MCF 10A (cell line): ENCODE measurements around the gene LYAR. TPM values are rescaled to one million over a fixed set of nuclear protein-coding genes. Genes with fewer than 3 reads are reported as not detected.

Experiments
- BruUV-seq: library from RNA; stranded (reverse); fragments of 400-500 nt; replicated peaks from 2 replicates; lab custom pipeline; 2021; lab: Mats Ljungman, UMichigan
- CTCF ChIA-PET: fragments of 300-600 bp; sonication (Branson Sonifier 250); formaldehyde crosslinking; extraction: SDS; loops from one replicate; lab custom pipeline; 2021; ENCODE audit warnings: antibody characterized with exemption, inconsistent platforms; lab: Yijun Ruan, JAX
- POLR2A ChIA-PET: fragments of 300-600, 350-650 bp; sonication (Branson Sonifier 250); formaldehyde crosslinking; extraction: SDS; loops from one replicate; lab custom pipeline; 2020; ENCODE audit warnings: antibody characterized with exemption, inconsistent platforms; lab: Yijun Ruan, JAX
- DNase-seq: peaks from one replicate; pipeline ENCODE4 v3.0.0-alpha.2; 2018; ENCODE audit not compliant: unreplicated experiment
- H3K27ac Mint-ChIP-seq: one replicate; pipeline ENCODE4 v1.8.0; 2022; ENCODE audit warnings: mild to moderate bottlenecking, low read depth, mixed read lengths; ENCODE audit not compliant: unreplicated experiment
- H3K27me3 Mint-ChIP-seq: one replicate; pipeline ENCODE4 v1.8.0; 2022; ENCODE audit warnings: mixed read lengths; ENCODE audit not compliant: insufficient read depth, unreplicated experiment
- H3K36me3 Mint-ChIP-seq: one replicate; pipeline ENCODE4 v1.8.0; 2022; ENCODE audit warnings: mild to moderate bottlenecking, moderate library complexity, mixed read lengths; ENCODE audit not compliant: insufficient read depth, unreplicated experiment
- H3K4me1 Mint-ChIP-seq: one replicate; pipeline ENCODE4 v1.8.0; 2022; ENCODE audit warnings: mixed read lengths; ENCODE audit not compliant: insufficient read depth, unreplicated experiment
- H3K4me3 Mint-ChIP-seq: one replicate; pipeline ENCODE4 v1.8.0; 2022; ENCODE audit warnings: mild to moderate bottlenecking, moderate library complexity, mixed read lengths; ENCODE audit not compliant: unreplicated experiment
- H3K9me3 Mint-ChIP-seq: one replicate; pipeline ENCODE4 v1.8.0; 2022; ENCODE audit warnings: mixed read lengths; ENCODE audit not compliant: unreplicated experiment
- CTCF ChIP-seq: fragments of 200-600 bp; IDR thresholded peaks from one replicate; pipeline ENCODE4 v1.8.0; 2022; ENCODE audit warnings: antibody characterized with exemption, mild to moderate bottlenecking; ENCODE audit not compliant: unreplicated experiment
- intact Hi-C: fragments of 100-400 bp; cut with micrococcal nuclease; formaldehyde crosslinking; loops from 2 replicates; pipeline ENCODE4 v1.14.1; 2022
- total RNA-seq: library from RNA; stranded (reverse); gene quantifications from 2 replicates; pipeline ENCODE4 v1.2.3, GENCODE V29; 2022

Gene LYAR
- total RNA-seq, 1 experiment from 2014 or later = 79.6 TPM

GRCh38 chr4:4326166-4326565 lies 36.2 kb upstream of the LYAR start:
- no peaks in the 10 kb centered on the region for H3K9me3 Mint-ChIP-seq
- intact Hi-C loops = no loop called here

GRCh38 chr4:4325321-4325720 lies 35.4 kb upstream of the LYAR start:
- Mint-ChIP-seq H3K36me3 (peaks cover 7% of the 10 kb centered on the region), H3K27me3 (no peaks in the 10 kb centered on the region), H3K9me3 (no peaks in the 10 kb centered on the region), H3K4me1 (no peaks in the 10 kb centered on the region), H3K4me3 (no peak overlapping the region), H3K27ac (no peak overlapping the region)
- ChIA-PET CTCF (interaction anchor here (0.7 to 1.0 kb wide), 2 partner anchors 8 to 73 kb away, joined by 3 read pairs; no protein-coding TSS in a partner anchor), POLR2A (no interaction called here)
- intact Hi-C loops = no loop called here
- no TSS peak for BruUV-seq
- DNase-seq = no peak
- no peak for TF ChIP-seq CTCF

More at GRCh38 chr4:4326166-4326565, 36.2 kb upstream of the LYAR start:
- ChIA-PET CTCF (no interaction called here), POLR2A (no interaction called here)
- Mint-ChIP-seq H3K4me3 (no peak overlapping the region), H3K36me3 (peaks cover 2% of the 10 kb centered on the region), H3K27ac (no peak overlapping the region), H3K27me3 (no peaks in the 10 kb centered on the region), H3K4me1 (no peaks in the 10 kb centered on the region)
- TF ChIP-seq CTCF = no peak
- DNase-seq = no peak
- BruUV-seq = no TSS peak

GRCh38 chr4:4323705-4324534 lies 34.0 kb upstream of the LYAR start:
- H3K4me3 Mint-ChIP-seq = no peak overlapping the region
- H3K9me3 Mint-ChIP-seq = no peaks in the 10 kb centered on the region
- no peak for DNase-seq
- POLR2A ChIA-PET = interaction anchor here (1.9 kb wide), 1 partner anchor 8 kb away, joined by 8 read pairs; no protein-coding TSS in a partner anchor
- no peaks in the 10 kb centered on the region for H3K27me3 Mint-ChIP-seq
- CTCF ChIA-PET = interaction anchor here (0.6 to 2.4 kb wide), 2 partner anchors 8 to 56 kb away, joined by 3 to 6 read pairs; no protein-coding TSS in a partner anchor
- no TSS peak for BruUV-seq
- H3K36me3 Mint-ChIP-seq = peaks cover 7% of the 10 kb centered on the region
- no peak overlapping the region for H3K27ac Mint-ChIP-seq
- no peaks in the 10 kb centered on the region for H3K4me1 Mint-ChIP-seq
- no peak for TF ChIP-seq CTCF
- intact Hi-C loops = no loop called here

- no peak for DNase-seq
- Mint-ChIP-seq H3K27ac (no peak overlapping the region), H3K9me3 (no peaks in the 10 kb centered on the region), H3K4me3 (no peak overlapping the region), H3K4me1 (no peaks in the 10 kb centered on the region), H3K27me3 (no peaks in the 10 kb centered on the region), H3K36me3 (peaks cover 7% of the 10 kb centered on the region)
- no TSS peak for BruUV-seq
- POLR2A ChIA-PET = interaction anchor here (0.8 to 1.9 kb wide), 2 partner anchors 9 to 32 kb away, joined by 3 to 8 read pairs; partner anchors contain the start of genes LYAR and ZBTB49
- no peak for TF ChIP-seq CTCF
- intact Hi-C loops = no loop called here
- CTCF ChIA-PET = interaction anchor here (0.8 to 2.4 kb wide), 3 partner anchors 10 to 25 kb away, joined by 3 to 6 read pairs (median 3); no protein-coding TSS in a partner anchor
Observed at GRCh38 chr4:4321951-4322688, 32.2 kb upstream of the LYAR start.
